ENCODE measurements around the gene ARHGAP6. TPM values are rescaled to one million over a fixed set of nuclear protein-coding genes. Genes with fewer than 3 reads are reported as not detected.
"Not testable (repeated sequence)": the region's sequence is repeated elsewhere in the genome, so short reads cannot be mapped to it uniquely, and the experiment has no call there.

ARHGAP6 gene
- total and polyA plus RNA-seq, 3 experiments from 2014 or later = not detected

DNA sequence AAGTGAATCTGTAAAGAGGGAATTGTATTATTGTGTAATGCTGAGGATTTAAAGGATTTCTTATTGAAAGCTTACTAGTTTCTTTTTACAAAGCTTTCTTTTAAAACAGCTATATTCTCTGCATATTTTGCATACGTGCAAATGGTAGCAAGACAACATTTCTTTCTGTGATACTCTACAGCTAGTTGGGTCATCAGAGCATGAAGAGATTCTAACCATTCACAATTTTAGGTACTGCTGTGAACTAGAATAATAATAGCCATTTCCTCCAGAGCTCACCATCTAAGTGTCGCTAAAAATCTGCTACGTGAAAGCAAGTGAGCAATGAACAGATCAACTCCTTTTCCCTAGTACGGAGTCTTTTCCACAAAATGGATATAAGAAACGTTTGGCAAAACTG lies 37.3 kb downstream of the ARHGAP6 start:
- no peak overlapping the region for H3K4me3 ChIP-seq (ENCODE audit: low read length)
- Mint-ChIP-seq H3K27ac (no peak overlapping the region), H3K36me3 (peaks cover 0 to 5% (median 0%) of the 10 kb centered on the region in 3 donors), H3K27me3 (peaks cover 0 to 17% of the 10 kb centered on the region in 2 donors), H3K9me3 (peaks cover 0 to 20% (median 10%) of the 10 kb centered on the region in 5 donors), H3K4me3 (no peak overlapping the region), H3K4me1 (no peaks in the 10 kb centered on the region)
- H3K27me3 ChIP-seq (ENCODE audit: insufficient read depth, low read length, poor library complexity, severe bottlenecking) = no peaks in the 10 kb centered on the region
- no peaks in the 10 kb centered on the region for H3K36me3 ChIP-seq (ENCODE audit: insufficient read depth, low read length)
- H3K9me3 ChIP-seq (ENCODE audit: low read length) = no peaks in the 10 kb centered on the region
- DNase-seq = no peak
- H3K4me1 ChIP-seq (ENCODE audit: insufficient read depth, low read length) = no peaks in the 10 kb centered on the region
- no peak overlapping the region for H3K27ac ChIP-seq (ENCODE audit: low read depth, low read length)
- ChIA-PET CTCF (no interaction called here), POLR2A (no interaction called here)

DNA sequence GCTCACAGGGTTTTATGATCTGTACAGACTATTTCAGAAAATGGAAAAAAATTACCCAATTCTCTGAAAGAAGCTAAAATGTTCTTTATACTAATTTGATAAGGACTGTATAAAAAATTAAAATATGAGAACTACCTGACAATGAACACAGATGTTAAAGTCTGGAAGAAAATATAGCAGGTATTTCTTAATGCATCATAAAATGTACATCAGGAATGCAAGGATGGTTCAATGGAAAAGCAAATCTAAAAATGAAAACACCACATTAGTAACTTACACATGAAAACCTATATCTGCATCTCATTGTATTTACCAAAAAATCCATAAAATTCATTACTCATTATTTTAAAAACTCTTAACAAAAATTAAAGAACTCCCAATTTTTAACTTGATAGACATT lies 39.4 kb downstream of the ARHGAP6 start:
- H3K36me3 ChIP-seq (ENCODE audit: insufficient read depth, low read length) = no peaks in the 10 kb centered on the region
- H3K27me3 Mint-ChIP-seq = peaks cover 2 to 12% of the 10 kb centered on the region in 2 donors
- no peak overlapping the region for H3K27ac ChIP-seq (ENCODE audit: low read depth, low read length)
- no peak overlapping the region for H3K27ac Mint-ChIP-seq
- no peaks in the 10 kb centered on the region for H3K27me3 ChIP-seq (ENCODE audit: insufficient read depth, low read length, poor library complexity, severe bottlenecking)
- DNase-seq = no peak
- no peak overlapping the region for H3K4me3 Mint-ChIP-seq
- peaks cover 0 to 20% (median 13%) of the 10 kb centered on the region in 5 donors for H3K9me3 Mint-ChIP-seq
- no peaks in the 10 kb centered on the region for H3K4me1 Mint-ChIP-seq
- no peaks in the 10 kb centered on the region for H3K4me1 ChIP-seq (ENCODE audit: insufficient read depth, low read length)
- no peak overlapping the region for H3K4me3 ChIP-seq (ENCODE audit: low read length)
- POLR2A ChIA-PET = no interaction called here
- CTCF ChIA-PET = no interaction called here
- peaks cover 0 to 5% (median 0%) of the 10 kb centered on the region in 3 donors for H3K36me3 Mint-ChIP-seq
- no peaks in the 10 kb centered on the region for H3K9me3 ChIP-seq (ENCODE audit: low read length)

DNA sequence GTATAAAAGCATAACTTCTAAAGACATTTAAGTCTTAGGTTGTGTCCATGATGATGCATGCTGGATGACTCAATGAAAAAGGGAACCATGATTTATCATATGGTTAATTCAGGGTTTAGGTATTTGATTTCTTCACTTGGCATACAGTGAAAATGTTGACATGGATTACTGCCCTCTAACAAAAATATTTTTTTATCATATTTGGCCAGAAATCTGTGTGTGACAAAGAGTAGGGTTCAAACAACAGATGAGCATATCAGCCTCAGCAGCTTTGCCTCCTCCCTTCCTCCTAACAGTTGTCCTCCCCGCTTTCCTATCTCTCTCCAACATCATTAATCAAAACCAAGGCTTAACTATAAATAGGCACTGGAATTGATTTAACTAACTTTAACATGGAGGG lies 46.3 kb downstream of the ARHGAP6 start:
- no peak for DNase-seq
- H3K27me3 Mint-ChIP-seq = peaks cover 16 to 18% of the 10 kb centered on the region in 2 donors
- H3K9me3 Mint-ChIP-seq = peaks cover 0 to 11% (median 2%) of the 10 kb centered on the region in 5 donors
- H3K4me3 Mint-ChIP-seq = no peak overlapping the region
- H3K36me3 Mint-ChIP-seq = peaks cover 0 to 5% (median 0%) of the 10 kb centered on the region in 3 donors
- H3K4me1 Mint-ChIP-seq = no peaks in the 10 kb centered on the region
- no peaks in the 10 kb centered on the region for H3K27me3 ChIP-seq (ENCODE audit: insufficient read depth, low read length, poor library complexity, severe bottlenecking)
- CTCF ChIA-PET = no interaction called here
- POLR2A ChIA-PET = no interaction called here
- H3K27ac Mint-ChIP-seq = no peak overlapping the region
- H3K4me3 ChIP-seq (ENCODE audit: low read length) = no peak overlapping the region
- H3K4me1 ChIP-seq (ENCODE audit: insufficient read depth, low read length) = no peaks in the 10 kb centered on the region
- no peak overlapping the region for H3K27ac ChIP-seq (ENCODE audit: low read depth, low read length)
- H3K36me3 ChIP-seq (ENCODE audit: insufficient read depth, low read length) = no peaks in the 10 kb centered on the region
- H3K9me3 ChIP-seq (ENCODE audit: low read length) = no peaks in the 10 kb centered on the region

GRCh38 chrX:11614253-11614652 lies 51.5 kb downstream of the ARHGAP6 start:
- H3K36me3 Mint-ChIP-seq; H3K4me3 ChIP-seq (ENCODE audit: low read length); POLR2A ChIA-PET; DNase-seq; CTCF ChIA-PET; H3K9me3 Mint-ChIP-seq; H3K36me3 ChIP-seq (ENCODE audit: insufficient read depth, low read length); H3K27ac Mint-ChIP-seq; H3K27ac ChIP-seq (ENCODE audit: low read depth, low read length); H3K27me3 ChIP-seq (ENCODE audit: insufficient read depth, low read length, poor library complexity, severe bottlenecking); H3K4me1 ChIP-seq (ENCODE audit: insufficient read depth, low read length); H3K9me3 ChIP-seq (ENCODE audit: low read length); H3K4me1 Mint-ChIP-seq; H3K4me3 Mint-ChIP-seq: not testable (repeated sequence)
- H3K27me3 Mint-ChIP-seq = peaks cover 13 to 19% of the 10 kb centered on the region in 2 donors

GRCh38 chrX:11611965-11612364 lies 53.8 kb downstream of the ARHGAP6 start:
- DNase-seq = no peak
- ChIA-PET CTCF (no interaction called here), POLR2A (no interaction called here)
- no peaks in the 10 kb centered on the region for H3K9me3 ChIP-seq (ENCODE audit: low read length)
- no peak overlapping the region for H3K4me3 ChIP-seq (ENCODE audit: low read length)
- H3K27ac Mint-ChIP-seq = no peak overlapping the region
- H3K36me3 ChIP-seq (ENCODE audit: insufficient read depth, low read length) = no peaks in the 10 kb centered on the region
- no peak overlapping the region for H3K4me3 Mint-ChIP-seq
- peaks cover 0 to 3% (median 0%) of the 10 kb centered on the region in 5 donors for H3K9me3 Mint-ChIP-seq
- no peak overlapping the region for H3K27ac ChIP-seq (ENCODE audit: low read depth, low read length)
- H3K27me3 Mint-ChIP-seq = peaks cover 3 to 16% of the 10 kb centered on the region in 2 donors
- H3K4me1 ChIP-seq (ENCODE audit: insufficient read depth, low read length) = no peaks in the 10 kb centered on the region
- no peaks in the 10 kb centered on the region for H3K4me1 Mint-ChIP-seq
- H3K36me3 Mint-ChIP-seq = no peaks in the 10 kb centered on the region
- H3K27me3 ChIP-seq (ENCODE audit: insufficient read depth, low read length, poor library complexity, severe bottlenecking) = no peaks in the 10 kb centered on the region

- H3K27ac Mint-ChIP-seq = no peak overlapping the region
- no peaks in the 10 kb centered on the region for H3K27me3 ChIP-seq (ENCODE audit: insufficient read depth, low read length, poor library complexity, severe bottlenecking)
- no peaks in the 10 kb centered on the region for H3K36me3 ChIP-seq (ENCODE audit: insufficient read depth, low read length)
- H3K4me3 Mint-ChIP-seq = no peak overlapping the region
- ChIA-PET CTCF (no interaction called here), POLR2A (no interaction called here)
- H3K27me3 Mint-ChIP-seq = peaks cover 3 to 13% of the 10 kb centered on the region in 2 donors
- H3K4me3 ChIP-seq (ENCODE audit: low read length) = no peak overlapping the region
- no peaks in the 10 kb centered on the region for H3K36me3 Mint-ChIP-seq
- no peaks in the 10 kb centered on the region for H3K4me1 ChIP-seq (ENCODE audit: insufficient read depth, low read length)
- no peak for DNase-seq
- peaks cover 0 to 3% (median 0%) of the 10 kb centered on the region in 5 donors for H3K9me3 Mint-ChIP-seq
- no peak overlapping the region for H3K27ac ChIP-seq (ENCODE audit: low read depth, low read length)
- H3K4me1 Mint-ChIP-seq = peaks cover 0 to 5% (median 2%) of the 10 kb centered on the region in 3 donors
- H3K9me3 ChIP-seq (ENCODE audit: low read length) = no peaks in the 10 kb centered on the region
Observed at GRCh38 chrX:11611161-11611560, 54.6 kb downstream of the ARHGAP6 start.

DNA sequence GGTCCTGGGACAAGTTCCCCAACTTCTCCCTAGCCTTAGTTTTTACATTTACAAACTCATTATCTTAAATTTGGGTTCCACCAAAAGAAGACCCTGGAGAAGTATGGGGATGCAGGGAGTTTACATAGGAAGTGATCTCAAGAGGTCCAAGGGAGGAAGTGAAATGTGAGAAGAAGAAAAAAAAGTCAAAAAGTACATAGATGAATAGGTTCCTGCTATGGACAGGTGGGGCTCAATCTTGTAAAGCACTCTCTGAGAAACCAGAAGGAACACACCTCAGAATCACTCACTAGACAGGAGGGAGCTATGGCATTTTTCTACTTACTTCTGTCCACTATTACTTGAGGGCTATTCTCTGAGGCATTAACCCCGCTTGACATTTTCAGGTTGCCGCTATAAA lies 56.6 kb downstream of the ARHGAP6 start:
- POLR2A ChIA-PET = no interaction called here
- Mint-ChIP-seq H3K4me1 (peaks cover 0 to 5% (median 2%) of the 10 kb centered on the region in 3 donors), H3K27me3 (peaks cover 3 to 7% of the 10 kb centered on the region in 2 donors)

GRCh38 chrX:11606408-11606807 lies 59.3 kb downstream of the ARHGAP6 start:
- H3K4me1 ChIP-seq (ENCODE audit: insufficient read depth, low read length) = no peaks in the 10 kb centered on the region
- Mint-ChIP-seq H3K4me3 (no peak overlapping the region), H3K4me1 (peaks cover 0 to 5% (median 2%) of the 10 kb centered on the region in 3 donors), H3K27ac (no peak overlapping the region), H3K27me3 (peaks cover 0 to 7% of the 10 kb centered on the region in 2 donors), H3K9me3 (no peaks in the 10 kb centered on the region), H3K36me3 (no peaks in the 10 kb centered on the region)
- DNase-seq = no peak
- no peak overlapping the region for H3K27ac ChIP-seq (ENCODE audit: low read depth, low read length)
- POLR2A ChIA-PET = no interaction called here
- H3K4me3 ChIP-seq (ENCODE audit: low read length) = no peak overlapping the region
- no peaks in the 10 kb centered on the region for H3K27me3 ChIP-seq (ENCODE audit: insufficient read depth, low read length, poor library complexity, severe bottlenecking)
- no peaks in the 10 kb centered on the region for H3K9me3 ChIP-seq (ENCODE audit: low read length)
- no peaks in the 10 kb centered on the region for H3K36me3 ChIP-seq (ENCODE audit: insufficient read depth, low read length)
- CTCF ChIA-PET = no interaction called here

More for the DNA sequence above, 56.6 kb downstream of the ARHGAP6 start:
- Histone ChIP-seq H3K9me3 (ENCODE audit: low read length) (no peaks in the 10 kb centered on the region), H3K4me3 (ENCODE audit: low read length) (no peak overlapping the region), H3K27ac (ENCODE audit: low read depth, low read length) (no peak overlapping the region), H3K27me3 (ENCODE audit: insufficient read depth, low read length, poor library complexity, severe bottlenecking) (no peaks in the 10 kb centered on the region), H3K36me3 (ENCODE audit: insufficient read depth, low read length) (no peaks in the 10 kb centered on the region), H3K4me1 (ENCODE audit: insufficient read depth, low read length) (no peaks in the 10 kb centered on the region)
- Mint-ChIP-seq H3K27ac (no peak overlapping the region), H3K4me3 (no peak overlapping the region), H3K36me3 (no peaks in the 10 kb centered on the region), H3K9me3 (no peaks in the 10 kb centered on the region)
- CTCF ChIA-PET = no interaction called here
- no peak for DNase-seq

DNA sequence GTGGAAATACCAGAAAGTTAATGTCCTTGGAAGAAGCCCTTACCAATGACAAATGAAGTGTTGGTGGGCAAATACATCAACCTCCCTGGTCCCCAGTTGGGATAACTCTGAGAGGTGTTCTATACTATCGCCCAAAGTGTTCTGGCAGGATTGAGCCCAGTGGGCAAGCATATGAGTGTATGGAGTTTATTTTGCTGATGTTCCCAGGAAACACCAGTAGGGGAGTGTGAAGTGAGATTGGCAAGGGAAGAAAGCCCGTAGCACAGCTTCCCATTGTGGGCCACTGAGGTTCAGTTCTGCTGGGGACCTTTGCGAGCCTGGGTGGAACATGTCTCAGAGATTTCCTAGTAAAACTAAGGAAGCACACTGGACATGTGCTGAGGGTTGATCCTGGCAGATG lies 65.1 kb downstream of the ARHGAP6 start:
- H3K4me3 Mint-ChIP-seq = no peak overlapping the region
- ChIA-PET POLR2A (no interaction called here), CTCF (no interaction called here)
- H3K4me1 Mint-ChIP-seq = no peaks in the 10 kb centered on the region
- H3K4me1 ChIP-seq (ENCODE audit: insufficient read depth, low read length) = no peaks in the 10 kb centered on the region
- no peaks in the 10 kb centered on the region for H3K27me3 ChIP-seq (ENCODE audit: insufficient read depth, low read length, poor library complexity, severe bottlenecking)
- H3K9me3 ChIP-seq (ENCODE audit: low read length) = no peaks in the 10 kb centered on the region
- no peaks in the 10 kb centered on the region for H3K36me3 ChIP-seq (ENCODE audit: insufficient read depth, low read length)
- H3K27ac ChIP-seq (ENCODE audit: low read depth, low read length) = no peak overlapping the region
- no peaks in the 10 kb centered on the region for H3K36me3 Mint-ChIP-seq
- peaks cover 10 to 12% of the 10 kb centered on the region in 2 donors for H3K27me3 Mint-ChIP-seq
- DNase-seq = no peak
- no peak overlapping the region for H3K27ac Mint-ChIP-seq
- H3K4me3 ChIP-seq (ENCODE audit: low read length) = no peak overlapping the region
- no peaks in the 10 kb centered on the region for H3K9me3 Mint-ChIP-seq

Data from CD8-positive, alpha-beta memory T cell (primary cell).